ENCODE results near the gene TSPAN31. TPM values are rescaled to one million over a fixed set of nuclear protein-coding genes. Genes with fewer than 3 reads are reported as not detected.

The TSPAN31 gene
- polyA plus RNA-seq, 2 of the 4 experiments (the other 2 are of a cell fraction), result 20.6 to 51.9 TPM

GRCh38 chr12:57777367-57777766 lies 32.5 kb downstream of the TSPAN31 start:
- Histone ChIP-seq H3K4me1 (peaks cover 7% of the 10 kb centered on the region; the same call in 1 of the 3 replicates), H3K27ac (no peak overlapping the region), H3K9me3 (no peaks in the 10 kb centered on the region), H3K4me3 (no peak overlapping the region), H3K4me2 (no peak overlapping the region)
- FAIRE-seq, result no peak
- TF ChIP-seq JUNB (IDR thresholded peaks at IDR 0.05) (no peak), PHF8 (IDR thresholded peaks at IDR 0.05; ENCODE audit: borderline replicate concordance, low read depth) (no peak), MAX (IDR thresholded peaks at IDR 0.05) (no peak), MAFK (IDR thresholded peaks at IDR 0.05; ENCODE audit: partially characterized antibody) (no peak), ATOH8 (CRISPR knock-in tag; IDR thresholded peaks at IDR 0.05; ENCODE audit: low read depth) (no peak), HES2 (IDR thresholded peaks at IDR 0.05) (no peak)
- POLR2A ChIA-PET, result no interaction called here
- DNase-seq (ENCODE audit: low read depth in 1 of 2, low spot score in 1 of 2), result no peak
- no peak for ATAC-seq
- CTCF ChIA-PET, result interaction anchor here (0.7 to 3.0 kb wide), 5 partner anchors 10 to 25 kb away, joined by 3 to 9 read pairs (median 3); no protein-coding TSS in a partner anchor
- 97% methylated on average over 7 of the region's 7 CpGs for WGBS (ENCODE audit: missing lambda C conversion rate)

- ATAC-seq, result no peak
- no peak for DNase-seq (ENCODE audit: low read depth in 1 of 2, low spot score in 1 of 2)
- TF ChIP-seq RCOR1 (IDR thresholded peaks at IDR 0.05; ENCODE audit: low read depth, low read length), result no peak
- no peak for TF ChIP-seq E2F6 (IDR thresholded peaks at IDR 0.05; ENCODE audit: borderline replicate concordance, low read depth)
- TF ChIP-seq EP300 (IDR thresholded peaks at IDR 0.05), result no peak
- TF ChIP-seq HES2 (IDR thresholded peaks at IDR 0.05), result no peak
- no peak for TF ChIP-seq ZSCAN20 (CRISPR knock-in tag; IDR thresholded peaks at IDR 0.05)
- no peak for TF ChIP-seq RAD21 (conservative IDR thresholded peaks at IDR 0.05 in 1 of 2, IDR thresholded peaks at IDR 0.05 in 1 of 2)
- no peak for TF ChIP-seq ZNF302 (CRISPR knock-in tag; IDR thresholded peaks at IDR 0.05)
- TF ChIP-seq FOSL2 (IDR thresholded peaks at IDR 0.05), result no peak
- TF ChIP-seq FOSL2 (CRISPR knock-in tag; IDR thresholded peaks at IDR 0.05), result no peak
- no peak for TF ChIP-seq KDM5A (IDR thresholded peaks at IDR 0.05)
- TF ChIP-seq TP53 (CRISPR knock-in tag; IDR thresholded peaks at IDR 0.05), result no peak
- TF ChIP-seq HOXB13 (CRISPR knock-in tag; IDR thresholded peaks at IDR 0.05; ENCODE audit: low read depth), result no peak
- TF ChIP-seq CEBPB (IDR thresholded peaks at IDR 0.05), result no peak
- TF ChIP-seq CHD2 (IDR thresholded peaks at IDR 0.05; ENCODE audit: low read length, partially characterized antibody), result no peak
- TF ChIP-seq ELK1 (IDR thresholded peaks at IDR 0.05; ENCODE audit: low read depth, low read length), result no peak
- H3K4me2 ChIP-seq, result no peak overlapping the region
- ChIA-PET CTCF (interaction anchor here (1.2 to 4.1 kb wide), 7 partner anchors 11 to 128 kb away, joined by 3 to 33 read pairs (median 9); partner anchors contain the start of genes CYP27B1 and MARCHF9), POLR2A (no interaction called here)
- 90% methylated on average over 7 of the region's 7 CpGs for WGBS (ENCODE audit: missing lambda C conversion rate)
- no peak overlapping the region for H3K4me3 ChIP-seq
- no peaks in the 10 kb centered on the region for H3K9me3 ChIP-seq
- no peak overlapping the region for H3K27ac ChIP-seq
- H3K4me1 ChIP-seq, result peaks cover 7% of the 10 kb centered on the region; the same call in 1 of the 3 replicates
- no peak for FAIRE-seq
Observed at GRCh38 chr12:57777911-57778310, 33.1 kb downstream of the TSPAN31 start.

GRCh38 chr12:57779736-57780135 lies 34.9 kb downstream of the TSPAN31 start:
- H3K9me3 ChIP-seq, result no peaks in the 10 kb centered on the region
- no peak for ATAC-seq
- ChIA-PET CTCF (interaction anchor here (1.1 to 4.1 kb wide), 9 partner anchors 13 to 126 kb away, joined by 3 to 33 read pairs (median 9); partner anchors contain the start of genes CYP27B1 and MARCHF9), POLR2A (no interaction called here)
- peaks cover 8% of the 10 kb centered on the region for H3K4me1 ChIP-seq
- H3K4me2 ChIP-seq, result no peak overlapping the region
- 81% methylated on average over 1 of the region's 1 CpG for WGBS (ENCODE audit: missing lambda C conversion rate)
- DNase-seq (ENCODE audit: low read depth in 1 of 2, low spot score in 1 of 2), result no peak
- H3K27ac ChIP-seq, result no peak overlapping the region
- no peak overlapping the region for H3K4me3 ChIP-seq
- FAIRE-seq, result no peak
- TF ChIP-seq PBX3 (IDR thresholded peaks at IDR 0.05) (no peak), KDM1A (IDR thresholded peaks at IDR 0.05; ENCODE audit: low read depth) (no peak), EHMT2 (IDR thresholded peaks at IDR 0.05; ENCODE audit: low read depth) (no peak), USF2 (IDR thresholded peaks at IDR 0.05) (no peak), POLR2AphosphoS2 (conservative IDR thresholded peaks at IDR 0.05; ENCODE audit: low read length) (no peak), FOSB (CRISPR knock-in tag; IDR thresholded peaks at IDR 0.05) (no peak), FOSL2 (IDR thresholded peaks at IDR 0.05) (no peak), FOSL2 (CRISPR knock-in tag; IDR thresholded peaks at IDR 0.05) (no peak), CHD4 (IDR thresholded peaks at IDR 0.05; ENCODE audit: borderline replicate concordance) (no peak), JUNB (IDR thresholded peaks at IDR 0.05) (no peak), NR3C1 (IDR thresholded peaks at IDR 0.05) (no peak), EHF (CRISPR knock-in tag; IDR thresholded peaks at IDR 0.05) (no peak), CHD2 (IDR thresholded peaks at IDR 0.05; ENCODE audit: low read length, partially characterized antibody) (no peak), HOXA7 (CRISPR knock-in tag; IDR thresholded peaks at IDR 0.05) (no peak), KDM5A (IDR thresholded peaks at IDR 0.05) (no peak), NFE2L2 (conservative IDR thresholded peaks at IDR 0.05; ENCODE audit: low read length) (no peak)

Data from A549 (cell line).